ENCODE measurements around the gene TIGIT. TPM values are rescaled to one million over a fixed set of nuclear protein-coding genes. Genes with fewer than 3 reads are reported as not detected.

TIGIT gene
- total RNA-seq (2014; rRNA removed; shearing (Covaris generic); ENCODE audit: low replicate concordance) = 1.2 and 3.3 TPM in 2 replicates

DNA sequence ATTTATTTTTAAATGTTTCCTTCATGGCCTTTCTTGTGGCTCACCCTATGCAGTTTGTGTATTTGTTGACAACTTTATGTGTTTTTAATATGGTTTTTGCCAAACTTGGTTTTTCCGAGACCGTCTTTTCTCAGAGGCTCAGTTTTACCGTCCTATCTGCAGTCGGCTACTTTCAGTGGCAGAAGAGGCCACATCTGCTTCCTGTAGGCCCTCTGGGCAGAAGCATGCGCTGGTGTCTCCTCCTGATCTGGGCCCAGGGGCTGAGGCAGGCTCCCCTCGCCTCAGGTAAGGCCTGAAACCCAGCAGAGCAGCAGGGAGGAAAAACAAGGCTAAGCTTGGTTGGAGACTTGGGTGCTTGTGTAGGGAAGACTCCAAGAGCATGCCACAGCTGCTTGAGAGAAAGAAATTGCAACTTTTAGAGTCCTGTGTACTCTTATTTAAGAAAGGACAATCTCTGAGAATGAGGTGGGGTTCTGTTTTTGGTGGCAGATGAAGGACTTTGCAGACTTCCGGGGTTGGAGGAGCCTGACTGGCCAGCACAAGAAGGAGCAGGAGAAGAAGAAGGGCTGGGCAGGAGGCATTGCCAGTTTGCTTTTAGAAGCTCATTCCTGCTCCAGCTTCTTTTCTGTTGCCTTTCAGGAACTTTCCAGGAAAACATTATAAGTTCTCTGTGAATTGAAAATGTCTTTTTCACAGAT, at the start of gene TIGIT:
Gene TIGIT, plus strand, starts transcription at position 191 of the 698 bp plus-strand sequence. Its CDS starts 34 bp downstream, at position 225.
- no peaks in the 10 kb centered on the region for H3K9me2 ChIP-seq (replicated peaks; ENCODE audit: insufficient read depth, low read length)
- no peak within 1 kb of the TSS for H3K4me3 ChIP-seq (ENCODE audit: low read length)
- peak within 1 kb of the TSS; percentile 19 for H3K4me2 ChIP-seq (ENCODE audit: low read depth, low read length, poor library complexity, severe bottlenecking)
- no peak within 1 kb of the TSS for H3K27ac ChIP-seq (ENCODE audit: low read length)
- H4K20me1 ChIP-seq (ENCODE audit: insufficient read depth, low read depth, low read length) = no peaks in the 10 kb centered on the region
- DNase-seq = no peak
- peak within 1 kb of the TSS; percentile 19; the same call in 1 of the 2 replicates for H3K9ac ChIP-seq (ENCODE audit: low read length)
- H2AFZ ChIP-seq (ENCODE audit: low read length) = no peak within 1 kb of the TSS
- peaks cover 32% of the 10 kb centered on the region for H3K4me1 ChIP-seq (ENCODE audit: low read length)
- no peaks in the 10 kb centered on the region for H3K9me3 ChIP-seq (ENCODE audit: low read length)
- H3K79me2 ChIP-seq (ENCODE audit: low read length) = no peaks in the 10 kb centered on the region
- no peaks in the 10 kb centered on the region for H3K27me3 ChIP-seq (ENCODE audit: low read length)
- H3K36me3 ChIP-seq (ENCODE audit: insufficient read depth, low read length) = no peaks in the 10 kb centered on the region

DNA sequence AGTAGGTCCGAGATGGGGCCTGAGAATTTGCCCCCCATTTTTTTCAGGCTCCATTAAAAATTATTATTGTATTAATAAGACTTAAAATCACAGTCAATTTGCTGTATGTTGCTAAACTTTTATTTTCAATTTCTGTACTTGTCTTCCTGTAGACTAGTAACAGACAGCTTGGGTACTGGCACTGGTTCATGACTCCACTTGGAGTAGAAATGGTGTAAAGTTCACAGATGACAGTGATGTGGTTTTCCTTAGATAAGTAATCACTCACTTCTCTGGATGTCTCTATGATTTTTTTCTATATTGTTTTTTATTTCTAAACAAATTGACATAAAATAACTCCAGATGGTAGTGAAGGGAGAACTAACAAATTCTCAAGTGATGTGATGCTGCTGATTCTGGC, 40.9 kb upstream of the TIGIT start:
- Histone ChIP-seq H3K27ac (ENCODE audit: low read length) (no peak overlapping the region), H3K4me3 (ENCODE audit: low read length) (no peak overlapping the region), H2AFZ (ENCODE audit: low read length) (no peak overlapping the region), H4K20me1 (ENCODE audit: insufficient read depth, low read depth, low read length) (no peaks in the 10 kb centered on the region), H3K4me2 (ENCODE audit: low read depth, low read length, poor library complexity, severe bottlenecking) (no peak overlapping the region), H3K27me3 (ENCODE audit: low read length) (no peaks in the 10 kb centered on the region), H3K4me1 (ENCODE audit: low read length) (peaks cover 10% of the 10 kb centered on the region), H3K9me2 (replicated peaks; ENCODE audit: insufficient read depth, low read length) (no peaks in the 10 kb centered on the region), H3K79me2 (ENCODE audit: low read length) (no peaks in the 10 kb centered on the region), H3K9me3 (ENCODE audit: low read length) (no peaks in the 10 kb centered on the region; the same call in 1 of the 2 replicates), H3K9ac (ENCODE audit: low read length) (no peak overlapping the region), H3K36me3 (ENCODE audit: insufficient read depth, low read length) (no peaks in the 10 kb centered on the region)
- no peak for DNase-seq

- Histone ChIP-seq H3K27me3 (ENCODE audit: low read length) (no peaks in the 10 kb centered on the region), H3K36me3 (ENCODE audit: insufficient read depth, low read length) (no peaks in the 10 kb centered on the region), H2AFZ (ENCODE audit: low read length) (no peak overlapping the region), H4K20me1 (ENCODE audit: insufficient read depth, low read depth, low read length) (no peaks in the 10 kb centered on the region), H3K4me2 (ENCODE audit: low read depth, low read length, poor library complexity, severe bottlenecking) (no peak overlapping the region), H3K79me2 (ENCODE audit: low read length) (no peaks in the 10 kb centered on the region), H3K9me2 (replicated peaks; ENCODE audit: insufficient read depth, low read length) (no peaks in the 10 kb centered on the region), H3K4me1 (ENCODE audit: low read length) (peaks cover 10% of the 10 kb centered on the region), H3K4me3 (ENCODE audit: low read length) (no peak overlapping the region), H3K27ac (ENCODE audit: low read length) (no peak overlapping the region), H3K9ac (ENCODE audit: low read length) (no peak overlapping the region), H3K9me3 (ENCODE audit: low read length) (no peaks in the 10 kb centered on the region; the same call in 1 of the 2 replicates)
- DNase-seq = no peak
These were observed 40.3 kb upstream of the TIGIT start for GRCh38 chr3:114253505-114253904.

DNA sequence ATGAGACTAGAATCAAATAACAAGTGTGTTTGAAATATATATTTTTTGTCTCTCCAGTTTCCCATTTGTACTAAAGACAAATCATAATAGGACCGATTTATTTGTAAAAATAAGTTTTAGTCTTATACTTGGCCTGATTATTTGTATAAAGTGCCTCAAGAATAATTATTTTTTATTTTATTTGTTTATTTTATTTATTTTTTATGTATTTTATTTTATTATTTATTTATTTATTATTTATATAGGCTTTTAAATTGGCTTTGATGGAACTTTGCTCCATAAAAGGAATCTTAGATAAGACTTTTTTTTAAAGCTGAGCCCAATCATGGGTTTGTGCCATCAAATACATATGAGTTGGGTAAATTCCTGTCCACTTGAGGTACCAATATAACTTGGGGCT, 34.3 kb upstream of the TIGIT start:
- no peak overlapping the region for H2AFZ ChIP-seq (ENCODE audit: low read length)
- no peak overlapping the region for H3K4me3 ChIP-seq (ENCODE audit: low read length)
- no peak overlapping the region for H3K4me2 ChIP-seq (ENCODE audit: low read depth, low read length, poor library complexity, severe bottlenecking)
- H3K4me1 ChIP-seq (ENCODE audit: low read length) = no peaks in the 10 kb centered on the region
- no peaks in the 10 kb centered on the region for H4K20me1 ChIP-seq (ENCODE audit: insufficient read depth, low read depth, low read length)
- H3K9me3 ChIP-seq (ENCODE audit: low read length) = no peaks in the 10 kb centered on the region
- no peak overlapping the region for H3K9ac ChIP-seq (ENCODE audit: low read length)
- H3K79me2 ChIP-seq (ENCODE audit: low read length) = no peaks in the 10 kb centered on the region
- H3K27me3 ChIP-seq (ENCODE audit: low read length) = no peaks in the 10 kb centered on the region
- H3K36me3 ChIP-seq (ENCODE audit: insufficient read depth, low read length) = no peaks in the 10 kb centered on the region
- no peaks in the 10 kb centered on the region for H3K9me2 ChIP-seq (replicated peaks; ENCODE audit: insufficient read depth, low read length)
- no peak for DNase-seq
- no peak overlapping the region for H3K27ac ChIP-seq (ENCODE audit: low read length)

DNA sequence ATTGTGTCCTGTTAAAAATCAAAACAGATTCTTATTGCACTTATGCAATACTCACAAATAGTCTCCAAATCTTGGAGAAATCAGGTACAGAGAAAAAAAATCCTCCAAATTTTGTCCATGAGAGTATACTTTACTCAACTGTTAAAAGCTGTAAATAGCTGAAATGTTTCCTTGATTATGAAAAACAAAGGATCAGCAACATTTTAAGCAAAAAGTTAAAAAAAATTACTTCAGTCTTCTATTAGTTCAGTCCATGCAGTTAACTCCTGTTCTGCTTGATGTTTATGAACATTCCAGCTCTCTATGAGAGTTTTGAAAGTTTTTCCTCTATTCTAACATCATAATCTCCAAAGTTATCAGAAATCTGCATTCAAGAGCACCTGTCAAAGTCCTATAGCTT, 33.7 kb upstream of the TIGIT start:
- Histone ChIP-seq H2AFZ (ENCODE audit: low read length) (no peak overlapping the region), H3K4me2 (ENCODE audit: low read depth, low read length, poor library complexity, severe bottlenecking) (no peak overlapping the region), H3K9me2 (replicated peaks; ENCODE audit: insufficient read depth, low read length) (no peaks in the 10 kb centered on the region), H3K4me3 (ENCODE audit: low read length) (no peak overlapping the region), H3K36me3 (ENCODE audit: insufficient read depth, low read length) (no peaks in the 10 kb centered on the region), H3K79me2 (ENCODE audit: low read length) (no peaks in the 10 kb centered on the region), H3K27ac (ENCODE audit: low read length) (no peak overlapping the region), H3K4me1 (ENCODE audit: low read length) (no peaks in the 10 kb centered on the region), H3K27me3 (ENCODE audit: low read length) (no peaks in the 10 kb centered on the region), H3K9me3 (ENCODE audit: low read length) (no peaks in the 10 kb centered on the region), H3K9ac (ENCODE audit: low read length) (no peak overlapping the region), H4K20me1 (ENCODE audit: insufficient read depth, low read depth, low read length) (no peaks in the 10 kb centered on the region)
- DNase-seq = no peak

GRCh38 chr3:114270019-114270418, 23.8 kb upstream of the TIGIT start:
- no peak overlapping the region for H3K4me2 ChIP-seq (ENCODE audit: low read depth, low read length, poor library complexity, severe bottlenecking)

DNA sequence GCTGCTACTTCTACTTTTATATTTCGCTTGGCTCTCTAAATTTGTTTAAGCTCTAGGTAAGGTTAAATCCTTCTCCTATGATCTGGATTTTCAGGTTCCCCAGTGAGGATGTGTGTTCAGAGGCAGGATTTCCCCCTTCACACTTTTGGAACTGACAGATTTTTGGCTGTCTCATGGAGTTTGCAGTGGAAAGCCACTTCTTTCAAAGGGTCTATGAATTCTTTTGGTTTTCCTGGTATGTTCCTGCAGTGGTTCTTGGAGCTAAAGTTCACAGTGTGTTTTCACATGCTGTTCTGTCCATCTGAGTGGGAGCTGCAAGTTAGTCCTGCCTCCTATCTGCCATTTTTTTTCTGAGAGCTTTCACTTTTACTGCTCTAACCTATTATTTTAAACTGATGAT, 21.6 kb upstream of the TIGIT start:
- no peak overlapping the region for H3K4me3 ChIP-seq (ENCODE audit: low read length)
- H3K36me3 ChIP-seq (ENCODE audit: insufficient read depth, low read length) = no peaks in the 10 kb centered on the region
- H3K27ac ChIP-seq (ENCODE audit: low read length) = no peak overlapping the region
- no peaks in the 10 kb centered on the region for H4K20me1 ChIP-seq (ENCODE audit: insufficient read depth, low read depth, low read length)
- no peaks in the 10 kb centered on the region for H3K9me2 ChIP-seq (replicated peaks; ENCODE audit: insufficient read depth, low read length)
- no peaks in the 10 kb centered on the region for H3K79me2 ChIP-seq (ENCODE audit: low read length)
- H3K9me3 ChIP-seq (ENCODE audit: low read length) = no peaks in the 10 kb centered on the region; the same call in 1 of the 2 replicates
- no peak overlapping the region for H3K9ac ChIP-seq (ENCODE audit: low read length)
- DNase-seq = no peak
- H3K27me3 ChIP-seq (ENCODE audit: low read length) = no peaks in the 10 kb centered on the region
- no peak overlapping the region for H3K4me2 ChIP-seq (ENCODE audit: low read depth, low read length, poor library complexity, severe bottlenecking)
- peaks cover 8% of the 10 kb centered on the region for H3K4me1 ChIP-seq (ENCODE audit: low read length)
- H2AFZ ChIP-seq (ENCODE audit: low read length) = no peak overlapping the region

More at GRCh38 chr3:114270019-114270418, 23.8 kb upstream of the TIGIT start:
- Histone ChIP-seq H3K4me1 (ENCODE audit: low read length) (peaks cover 4% of the 10 kb centered on the region), H4K20me1 (ENCODE audit: insufficient read depth, low read depth, low read length) (no peaks in the 10 kb centered on the region), H2AFZ (ENCODE audit: low read length) (no peak overlapping the region), H3K9me3 (ENCODE audit: low read length) (no peaks in the 10 kb centered on the region; the same call in 1 of the 2 replicates), H3K9ac (ENCODE audit: low read length) (no peak overlapping the region), H3K27ac (ENCODE audit: low read length) (no peak overlapping the region), H3K9me2 (replicated peaks; ENCODE audit: insufficient read depth, low read length) (no peaks in the 10 kb centered on the region), H3K4me3 (ENCODE audit: low read length) (no peak overlapping the region), H3K27me3 (ENCODE audit: low read length) (no peaks in the 10 kb centered on the region), H3K79me2 (ENCODE audit: low read length) (no peaks in the 10 kb centered on the region), H3K36me3 (ENCODE audit: insufficient read depth, low read length) (no peaks in the 10 kb centered on the region)
- no peak for DNase-seq

DNA sequence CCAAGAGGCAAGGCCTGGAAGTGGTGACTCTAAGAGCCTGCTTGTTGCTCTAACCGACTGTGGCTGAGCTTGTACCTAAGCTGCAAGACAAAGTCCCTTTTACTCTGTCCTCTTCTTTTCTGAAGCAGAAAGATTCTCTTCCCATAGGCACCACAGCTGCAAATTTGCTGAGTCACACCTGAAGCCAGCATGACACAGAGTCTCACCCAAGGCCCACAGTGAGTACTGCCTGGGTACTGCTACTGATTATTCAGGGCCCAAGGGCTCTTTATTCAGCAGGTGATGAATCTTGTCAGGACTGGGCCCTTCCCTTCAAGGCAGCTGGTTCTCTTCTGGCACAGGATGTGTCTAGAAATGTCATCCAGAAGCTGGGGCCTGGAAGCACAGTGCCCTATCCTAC, 18.9 kb upstream of the TIGIT start:
- Histone ChIP-seq H3K36me3 (ENCODE audit: insufficient read depth, low read length) (no peaks in the 10 kb centered on the region), H3K27me3 (ENCODE audit: low read length) (no peaks in the 10 kb centered on the region), H3K9me3 (ENCODE audit: low read length) (no peaks in the 10 kb centered on the region), H2AFZ (ENCODE audit: low read length) (peak overlapping the region; percentile 74; the same call in 1 of the 2 replicates), H3K27ac (ENCODE audit: low read length) (no peak overlapping the region), H3K4me1 (ENCODE audit: low read length) (peaks cover 8% of the 10 kb centered on the region), H3K9ac (ENCODE audit: low read length) (no peak overlapping the region; the same call in 1 of the 2 replicates), H3K79me2 (ENCODE audit: low read length) (no peaks in the 10 kb centered on the region), H4K20me1 (ENCODE audit: insufficient read depth, low read depth, low read length) (no peaks in the 10 kb centered on the region), H3K4me3 (ENCODE audit: low read length) (no peak overlapping the region), H3K4me2 (ENCODE audit: low read depth, low read length, poor library complexity, severe bottlenecking) (no peak overlapping the region), H3K9me2 (replicated peaks; ENCODE audit: insufficient read depth, low read length) (no peaks in the 10 kb centered on the region)
- peak; percentile 61 for DNase-seq
